NCI-H1694 treated with DMSO at 0.1 percent for 48 hours (cell line): ENCODE results near the gene EIF4G3.
"Not testable (repeated sequence)": the region's sequence is repeated elsewhere in the genome, so short reads cannot be mapped to it uniquely, and the experiment has no call there.

Experiments used
- DNase-seq: peaks from one replicate; lab custom pipeline; 2025; lab: John Stamatoyannopoulos, UW

The EIF4G3 gene

DNA sequence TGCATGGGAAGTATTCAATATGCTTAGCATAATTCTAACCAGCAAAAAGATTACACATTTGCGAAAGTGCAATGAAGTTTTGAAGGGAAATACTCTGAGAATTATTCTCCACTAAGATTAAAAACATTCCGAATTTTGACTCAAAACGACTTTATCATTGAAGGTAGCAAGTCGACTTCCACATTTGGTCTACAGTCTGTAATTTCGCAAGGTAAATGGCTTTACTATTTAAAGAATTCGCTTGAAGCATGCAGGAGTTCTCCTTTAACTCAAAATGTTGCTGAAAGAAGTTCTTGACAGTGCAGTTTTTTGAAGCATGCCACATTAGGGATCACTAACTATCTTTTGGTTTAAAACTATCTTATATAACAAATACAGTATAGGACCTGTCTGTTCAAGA, 228.6 kb downstream of the EIF4G3 start:
- DNase-seq, result no peak

DNA sequence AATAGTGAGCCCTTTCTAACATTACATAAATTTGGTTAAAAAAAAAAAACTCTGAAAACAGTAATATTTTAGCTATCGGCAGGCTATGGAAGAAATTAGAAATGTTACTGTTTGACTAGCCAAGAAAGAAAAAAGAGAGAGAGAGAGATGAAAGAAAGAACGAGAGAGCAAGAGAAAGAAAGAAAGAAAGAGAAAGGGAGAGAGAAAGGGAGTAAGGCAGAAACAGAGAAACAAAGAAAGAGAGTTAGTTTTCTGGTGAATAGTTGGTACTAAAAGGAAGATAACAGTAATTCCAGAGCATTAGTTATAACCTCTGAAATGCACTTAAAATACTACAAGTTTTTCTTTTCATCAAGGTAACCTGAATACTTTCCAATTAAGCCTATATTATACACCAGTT, 229.3 kb downstream of the EIF4G3 start:
- DNase-seq, result no peak

GRCh38 chr1:20936621-20937020, 240.1 kb downstream of the EIF4G3 start:
- DNase-seq, result no peak

GRCh38 chr1:20936216-20936615, 240.5 kb downstream of the EIF4G3 start:
- DNase-seq, result no peak

DNA sequence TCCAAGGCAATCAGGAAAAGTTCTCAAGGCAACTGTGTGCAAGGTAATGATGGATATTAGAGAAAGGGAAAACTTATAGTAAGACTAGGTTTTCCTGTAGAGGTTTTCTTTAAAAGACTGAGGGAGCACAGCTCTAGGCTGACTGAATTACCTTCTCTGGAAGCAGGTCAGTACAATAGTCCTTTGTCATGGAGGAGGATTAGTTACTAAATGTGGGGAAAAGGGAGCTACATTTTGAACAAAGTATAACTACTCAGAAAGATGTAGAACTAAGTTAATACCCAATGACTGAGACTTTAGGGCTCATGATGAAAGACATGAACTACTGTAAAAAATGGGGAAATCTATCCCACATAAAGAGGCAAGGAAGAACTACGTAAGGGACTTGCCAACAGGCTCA, 241.0 kb downstream of the EIF4G3 start:
- DNase-seq, result no peak

DNA sequence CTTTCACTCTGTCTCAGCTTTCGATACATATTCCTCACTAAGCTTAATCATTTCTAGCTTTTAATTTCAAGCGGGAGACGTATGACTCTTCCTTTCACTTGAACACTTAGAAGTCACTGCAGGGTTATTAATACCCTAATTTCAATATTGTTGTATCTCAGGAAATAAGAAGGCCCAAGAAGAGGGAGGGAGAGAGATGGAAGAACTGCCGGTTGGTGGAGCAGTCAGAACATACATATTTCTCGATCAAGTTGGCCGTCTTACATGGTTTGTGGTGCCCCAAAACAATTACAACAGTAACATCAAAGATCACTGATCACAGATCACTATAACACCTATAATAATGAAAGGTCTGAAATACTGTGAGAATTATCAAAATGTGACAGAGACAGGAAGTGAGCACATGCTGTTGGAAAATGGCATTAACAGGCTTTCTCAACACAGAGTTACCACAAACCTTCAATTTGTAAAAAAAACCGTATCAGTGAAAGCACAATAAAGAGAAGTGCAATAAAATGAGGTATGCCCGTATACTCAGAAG, 244.2 kb downstream of the EIF4G3 start:
- no peak for DNase-seq

DNA sequence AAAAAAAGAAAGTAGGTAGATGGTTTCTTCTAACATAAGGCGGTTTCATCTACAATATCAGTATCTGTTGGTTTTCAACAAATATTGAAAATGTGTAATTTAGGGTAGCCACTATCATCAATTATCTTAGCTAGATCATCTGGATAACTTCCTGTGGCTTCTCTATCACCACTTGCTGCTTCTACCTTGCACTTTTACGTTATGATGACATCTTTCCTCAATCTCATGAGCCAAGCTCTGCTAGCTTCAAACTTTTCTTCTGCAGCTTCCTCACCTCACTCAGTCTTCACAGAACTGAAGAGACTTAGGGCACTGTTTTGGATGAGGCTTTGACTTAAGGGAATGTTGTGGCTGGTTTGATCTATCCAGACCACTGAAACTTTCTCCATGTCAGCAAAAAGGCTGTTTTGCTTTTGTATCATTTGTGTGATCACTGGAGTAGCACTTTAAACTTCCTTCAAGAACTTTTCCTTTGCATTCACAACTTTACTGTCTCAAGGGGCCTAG, 244.7 kb downstream of the EIF4G3 start:
- no peak for DNase-seq

DNA sequence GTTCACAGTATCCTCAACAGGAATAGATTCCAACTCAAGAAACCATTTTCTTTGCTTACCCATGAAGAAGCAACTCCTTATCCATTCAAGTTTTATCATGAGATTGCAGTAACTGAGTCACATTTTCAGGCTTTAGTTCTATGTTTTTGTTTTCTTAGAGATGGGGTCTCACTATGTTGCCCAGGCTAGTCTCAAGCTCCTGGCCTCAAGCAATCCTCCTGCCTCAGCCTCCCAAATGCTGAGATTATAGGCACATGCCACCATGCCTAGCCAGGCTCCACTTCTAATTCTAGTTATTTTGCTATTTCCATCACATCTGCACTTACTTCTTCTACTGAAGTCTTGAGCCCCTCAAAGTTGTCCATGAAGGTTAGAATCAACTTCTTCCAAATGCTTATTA, 246.3 kb downstream of the EIF4G3 start:
- no peak for DNase-seq

DNA sequence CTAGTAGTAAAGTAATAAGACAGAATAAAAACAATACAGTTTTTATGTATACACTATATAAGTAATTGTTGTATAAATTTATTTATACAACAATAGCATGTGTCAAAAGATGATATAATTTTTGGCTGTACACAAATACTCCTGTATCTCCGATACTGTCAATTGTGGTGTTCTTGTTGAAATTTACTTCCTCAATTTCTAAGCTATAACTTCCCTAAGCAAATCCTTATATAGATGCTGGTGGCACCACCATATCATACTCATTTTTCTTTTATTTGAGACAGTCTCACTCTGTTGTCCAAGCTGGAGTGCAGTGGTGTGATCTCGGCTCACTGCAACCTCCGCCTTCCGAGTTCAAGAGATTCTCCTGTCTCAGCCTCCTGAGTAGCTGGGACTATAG, 248.6 kb downstream of the EIF4G3 start:
- DNase-seq, result no peak

DNA sequence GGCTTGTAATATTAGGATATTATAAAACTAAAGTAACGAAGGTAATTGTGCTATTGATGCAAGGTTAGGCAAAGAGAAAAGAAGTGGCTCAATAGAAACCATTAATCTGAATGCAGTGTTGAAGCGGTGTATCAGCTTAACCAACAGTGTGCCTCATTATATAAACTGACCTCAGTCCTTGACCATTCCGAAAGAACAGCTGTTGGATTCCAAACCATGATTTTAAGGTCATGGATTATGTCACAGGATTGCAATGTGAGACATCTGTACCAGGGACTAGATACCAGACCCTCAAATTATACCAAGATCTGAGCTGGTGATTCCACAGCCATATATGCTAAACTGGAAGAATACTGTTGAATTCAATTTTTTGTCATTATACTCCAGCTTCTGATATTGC, 255.4 kb downstream of the EIF4G3 start:
- DNase-seq, result no peak

- DNase-seq, result no peak
Observed at GRCh38 chr1:20913242-20913641, 263.5 kb downstream of the EIF4G3 start.

DNA sequence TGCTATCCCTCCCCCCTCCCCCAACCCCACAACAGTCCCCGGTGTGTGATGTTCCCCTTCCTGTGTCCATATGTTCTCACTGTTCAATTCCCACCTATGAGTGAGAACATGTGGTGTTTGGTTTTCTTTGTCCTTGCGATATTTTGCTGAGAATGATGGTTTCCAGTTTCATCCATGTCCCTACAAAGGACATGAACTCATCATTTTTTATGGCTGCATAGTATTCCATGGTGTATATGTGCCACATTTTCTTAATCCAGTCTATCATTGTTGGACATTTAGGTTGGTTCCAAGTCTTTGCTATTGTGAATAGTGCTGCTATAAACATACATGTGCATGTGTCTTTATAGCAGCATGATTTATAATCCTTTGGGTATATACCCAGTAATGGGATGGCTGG, 269.2 kb downstream of the EIF4G3 start:
- not testable (repeated sequence) for DNase-seq

GRCh38 chr1:20903437-20903836, 273.3 kb downstream of the EIF4G3 start:
- no peak for DNase-seq

DNA sequence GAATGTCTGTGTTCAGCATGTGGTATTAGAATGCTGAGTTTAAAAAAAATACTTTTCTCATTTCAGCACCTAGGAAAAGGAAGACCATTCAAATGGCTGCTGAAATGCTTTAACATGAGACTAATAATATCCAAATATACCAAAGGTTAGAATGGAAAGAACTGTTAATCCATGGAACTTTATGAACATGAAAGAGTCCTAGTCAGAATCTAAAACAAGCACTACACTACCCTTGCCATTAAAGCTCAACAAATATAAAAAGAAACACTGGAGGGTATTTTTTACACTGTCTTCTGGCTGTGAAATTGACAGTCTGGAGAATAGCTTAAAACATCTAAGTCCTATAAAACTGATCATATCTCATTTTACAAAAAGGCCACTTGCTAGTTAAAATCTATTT, 276.6 kb downstream of the EIF4G3 start:
- no peak for DNase-seq

DNA sequence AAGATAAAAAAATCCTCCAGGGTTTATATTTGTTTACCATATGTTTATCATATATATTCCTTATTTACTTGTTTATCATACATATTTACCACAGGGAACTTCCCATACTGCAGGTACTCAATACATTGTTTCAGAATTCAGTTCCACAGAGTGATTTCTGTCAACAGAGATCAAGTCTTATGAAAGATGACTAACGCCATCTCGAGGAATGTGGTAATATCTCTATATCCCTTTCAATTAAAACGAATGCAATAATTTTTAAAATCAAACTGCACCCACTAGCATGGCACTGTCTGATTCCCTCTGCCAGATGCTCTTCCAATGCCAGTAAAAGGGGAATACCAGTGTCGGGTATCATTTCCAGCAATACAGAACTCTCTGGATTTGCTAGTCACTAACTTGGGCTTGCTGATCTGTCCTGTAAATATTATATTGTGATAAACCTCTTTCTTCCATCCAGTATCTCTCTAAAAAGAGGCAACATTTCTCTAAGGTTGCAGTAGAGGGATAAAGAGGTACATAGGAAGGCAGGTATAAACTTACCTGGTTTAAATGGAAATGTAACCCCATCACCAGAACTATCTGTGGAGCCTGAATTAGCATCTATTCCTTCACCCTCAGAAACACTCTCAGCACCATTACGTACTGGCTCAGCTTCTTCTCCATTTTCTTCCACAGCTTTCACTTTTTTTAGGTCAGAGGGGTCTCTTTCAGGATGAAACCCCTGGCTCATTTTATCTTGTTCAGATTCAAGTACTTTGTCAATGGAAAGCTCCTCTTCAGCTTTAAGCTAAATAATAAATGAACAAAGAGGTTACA, 277.3 kb downstream of the EIF4G3 start:
- DNase-seq, result no peak

DNA sequence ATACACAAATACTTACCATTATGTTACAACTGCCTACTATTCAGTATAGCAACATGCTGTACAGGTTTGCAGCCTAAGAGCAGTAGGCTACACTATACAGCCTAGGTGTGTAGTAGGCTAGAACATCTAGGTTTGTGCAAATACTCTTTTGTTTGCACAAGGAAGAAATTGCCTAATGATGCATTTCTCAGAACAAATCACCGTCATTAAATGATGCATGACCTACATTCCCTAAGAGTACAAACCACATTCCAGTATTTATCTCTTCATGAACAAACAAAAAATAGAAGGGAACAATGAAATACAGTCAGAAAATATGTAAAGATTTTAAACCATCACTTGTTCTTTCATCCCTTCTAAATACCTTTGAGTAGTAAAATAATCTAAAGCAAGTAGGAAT, 279.9 kb downstream of the EIF4G3 start:
- no peak for DNase-seq

- DNase-seq, result no peak
Observed at GRCh38 chr1:20893931-20894330, 282.8 kb downstream of the EIF4G3 start.

- DNase-seq, result no peak
Observed at GRCh38 chr1:20891091-20891490, 285.6 kb downstream of the EIF4G3 start.

DNA sequence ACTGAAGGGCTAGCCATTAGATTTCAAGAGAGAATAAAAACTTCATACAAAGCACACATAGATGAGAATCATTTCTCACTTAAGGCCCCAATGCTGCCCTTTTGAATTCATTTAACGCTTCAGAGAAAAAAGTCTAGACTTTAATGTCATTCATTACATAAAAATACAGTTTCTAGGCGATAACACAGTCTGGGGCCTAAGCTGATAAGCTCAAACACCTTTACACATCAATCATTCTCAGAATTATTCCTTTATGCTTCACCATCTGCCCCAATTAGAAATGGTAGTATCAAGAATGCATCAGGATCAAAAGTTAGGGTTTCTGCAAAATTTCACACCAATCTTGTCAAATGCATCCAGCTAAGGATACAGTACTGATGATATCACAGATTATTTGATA, 289.5 kb downstream of the EIF4G3 start:
- no peak for DNase-seq

DNA sequence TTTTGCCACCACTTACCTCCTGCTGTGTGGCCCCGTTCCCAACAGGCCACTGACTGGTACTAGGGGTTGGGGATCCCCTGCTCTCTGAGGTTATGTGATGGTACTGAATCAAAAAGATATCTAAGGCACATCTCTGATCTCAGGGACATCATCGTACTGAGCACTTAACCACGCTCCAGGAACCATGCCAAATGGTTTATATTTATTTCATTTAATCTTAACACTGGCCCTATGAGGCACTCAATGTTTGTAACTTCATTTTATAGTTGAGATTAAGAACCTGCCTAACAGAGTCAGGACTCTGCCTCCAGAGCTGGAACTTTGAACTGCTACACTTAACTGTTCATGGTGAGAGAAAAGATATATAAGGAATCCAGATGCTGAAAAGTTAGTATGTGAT, 291.6 kb downstream of the EIF4G3 start:
- DNase-seq, result no peak

GRCh38 chr1:20884513-20884912, 292.2 kb downstream of the EIF4G3 start:
- DNase-seq, result no peak

GRCh38 chr1:20883766-20884165, 292.9 kb downstream of the EIF4G3 start:
- no peak for DNase-seq

GRCh38 chr1:20882837-20883236, 293.9 kb downstream of the EIF4G3 start:
- DNase-seq, result no peak

DNA sequence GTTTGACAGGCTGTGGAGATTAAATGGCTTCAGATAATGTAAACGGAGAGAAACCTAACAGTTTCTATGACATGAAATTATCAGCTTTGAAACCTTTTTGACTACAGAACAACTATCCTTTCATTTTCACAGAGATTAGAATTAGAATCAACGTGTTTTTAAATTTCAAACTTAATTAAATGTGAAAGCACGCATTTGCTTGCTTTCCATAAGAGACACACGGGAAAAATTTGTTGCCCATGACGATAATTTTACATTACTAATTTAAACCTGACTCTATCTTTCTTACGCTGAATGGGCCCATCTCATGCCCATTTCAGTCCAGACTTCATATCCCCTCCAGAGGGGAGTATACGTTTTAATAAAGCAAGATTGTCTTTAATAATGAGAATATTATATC, 297.9 kb downstream of the EIF4G3 start:
- no peak for DNase-seq
